ENCODE measurements around the gene TMEM53.
A peak's percentile ranks its signal among the peaks of the same experiment; 100 is the strongest.

Gene TMEM53

GRCh38 chr1:44647896-44648295, 26.4 kb downstream of the TMEM53 start:
- DNase-seq (ENCODE audit: low read depth) = no peak

GRCh38 chr1:44646261-44647110, 27.8 kb downstream of the TMEM53 start:
- no peak for DNase-seq (ENCODE audit: low read depth)

- no peak for DNase-seq (ENCODE audit: low read depth)
Measured at GRCh38 chr1:44645476-44646244, 28.6 kb downstream of the TMEM53 start.

- no peak for DNase-seq (ENCODE audit: low read depth)
Measured at GRCh38 chr1:44644806-44645205, 29.5 kb downstream of the TMEM53 start.

GRCh38 chr1:44643721-44644334, 30.5 kb downstream of the TMEM53 start:
- no peak for DNase-seq (ENCODE audit: low read depth)

GRCh38 chr1:44642925-44643324, 31.4 kb downstream of the TMEM53 start:
- no peak for DNase-seq (ENCODE audit: low read depth)

GRCh38 chr1:44642255-44642654, 32.0 kb downstream of the TMEM53 start:
- no peak for DNase-seq (ENCODE audit: low read depth)

GRCh38 chr1:44641126-44642102, 32.9 kb downstream of the TMEM53 start:
- no peak for DNase-seq (ENCODE audit: low read depth)

GRCh38 chr1:44640200-44640853, 34.0 kb downstream of the TMEM53 start:
- DNase-seq (ENCODE audit: low read depth) = no peak

- no peak for DNase-seq (ENCODE audit: low read depth)
Measured at GRCh38 chr1:44637702-44638411, 36.4 kb downstream of the TMEM53 start.

- DNase-seq (ENCODE audit: low read depth) = no peak
Measured at GRCh38 chr1:44636688-44637598, 37.3 kb downstream of the TMEM53 start.

GRCh38 chr1:44636083-44636687, 38.1 kb downstream of the TMEM53 start:
- DNase-seq (ENCODE audit: low read depth) = no peak

- DNase-seq (ENCODE audit: low read depth) = no peak
Measured at GRCh38 chr1:44635439-44635838, 38.8 kb downstream of the TMEM53 start.

- no peak for DNase-seq (ENCODE audit: low read depth)
Measured at GRCh38 chr1:44634606-44635189, 39.6 kb downstream of the TMEM53 start.

- DNase-seq (ENCODE audit: low read depth) = no peak
Measured at GRCh38 chr1:44632598-44632997, 41.7 kb downstream of the TMEM53 start.

- peak; percentile 84 for DNase-seq (ENCODE audit: low read depth)
Measured at GRCh38 chr1:44631647-44632539, 42.4 kb downstream of the TMEM53 start.

- no peak for DNase-seq (ENCODE audit: low read depth)
Measured at GRCh38 chr1:44631333-44631646, 43.0 kb downstream of the TMEM53 start.

GRCh38 chr1:44630116-44630515, 44.2 kb downstream of the TMEM53 start:
- DNase-seq (ENCODE audit: low read depth) = no peak

Measured in stimulated activated CD8-positive, alpha-beta memory T cell treated with anti-CD3 and anti-CD28 coated beads, Interleukin-7, amount 100 ng/mL, for 24 hours (primary cell).